ENCODE measurements around the gene NDUFS7.

NDUFS7 gene

DNA sequence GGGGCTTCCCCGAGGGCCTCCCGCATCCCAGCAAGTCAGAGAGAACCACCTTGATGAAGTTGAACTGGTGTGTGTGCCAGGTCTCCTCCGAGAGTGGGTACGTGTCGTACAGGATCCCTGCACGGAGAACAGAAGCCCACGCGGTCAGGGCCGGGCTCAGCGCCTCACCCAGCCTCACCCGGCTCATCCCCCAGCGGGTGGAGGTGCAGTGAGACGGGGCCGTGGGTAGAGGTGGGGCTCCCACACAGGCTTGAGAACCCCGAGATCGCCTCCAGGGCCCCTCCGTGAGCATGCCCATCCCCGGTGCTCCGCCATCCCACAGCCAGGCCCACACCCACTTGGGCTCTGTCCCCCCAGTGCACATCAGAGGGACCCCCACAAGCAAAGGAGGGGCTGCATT, 15.4 kb downstream of the NDUFS7 start:
- no peak overlapping the region for H3K4me3 ChIP-seq (ENCODE audit: low read depth, low read length)
- DNase-seq (ENCODE audit: low read depth), result no peak
- TF ChIP-seq, protein P1, sequence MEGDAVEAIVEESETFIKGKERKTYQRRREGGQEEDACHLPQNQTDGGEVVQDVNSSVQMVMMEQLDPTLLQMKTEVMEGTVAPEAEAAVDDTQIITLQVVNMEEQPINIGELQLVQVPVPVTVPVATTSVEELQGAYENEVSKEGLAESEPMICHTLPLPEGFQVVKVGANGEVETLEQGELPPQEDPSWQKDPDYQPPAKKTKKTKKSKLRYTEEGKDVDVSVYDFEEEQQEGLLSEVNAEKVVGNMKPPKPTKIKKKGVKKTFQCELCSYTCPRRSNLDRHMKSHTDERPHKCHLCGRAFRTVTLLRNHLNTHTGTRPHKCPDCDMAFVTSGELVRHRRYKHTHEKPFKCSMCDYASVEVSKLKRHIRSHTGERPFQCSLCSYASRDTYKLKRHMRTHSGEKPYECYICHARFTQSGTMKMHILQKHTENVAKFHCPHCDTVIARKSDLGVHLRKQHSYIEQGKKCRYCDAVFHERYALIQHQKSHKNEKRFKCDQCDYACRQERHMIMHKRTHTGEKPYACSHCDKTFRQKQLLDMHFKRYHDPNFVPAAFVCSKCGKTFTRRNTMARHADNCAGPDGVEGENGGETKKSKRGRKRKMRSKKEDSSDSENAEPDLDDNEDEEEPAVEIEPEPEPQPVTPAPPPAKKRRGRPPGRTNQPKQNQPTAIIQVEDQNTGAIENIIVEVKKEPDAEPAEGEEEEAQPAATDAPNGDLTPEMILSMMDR (IDR thresholded peaks at IDR 0.05; ENCODE audit: low read depth, low read length, missing control alignments), result no peak

DNA sequence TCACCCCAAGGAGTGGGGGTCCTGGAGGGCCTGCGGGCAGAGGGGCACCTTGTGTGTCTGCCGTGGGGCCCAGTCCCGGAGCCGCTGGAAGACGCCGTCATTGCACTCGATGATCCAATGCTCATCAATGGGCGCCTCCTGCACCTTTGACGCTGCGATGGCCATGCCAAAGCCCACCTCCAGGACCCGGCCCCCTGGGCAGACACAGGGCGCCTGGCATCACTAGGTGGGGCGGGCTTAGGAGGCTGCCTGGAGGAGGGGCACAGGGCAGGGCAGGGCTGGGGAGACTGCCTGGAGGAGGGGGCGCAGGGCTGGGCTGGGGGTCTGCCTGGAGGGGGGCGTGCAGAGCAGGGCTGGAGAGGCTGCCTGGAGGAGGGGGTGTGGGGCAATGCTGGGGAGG, 16.0 kb downstream of the NDUFS7 start:
- no peak overlapping the region for H3K4me3 ChIP-seq (ENCODE audit: low read depth, low read length)
- TF ChIP-seq, protein P1 (IDR thresholded peaks at IDR 0.05; ENCODE audit: low read depth, low read length, missing control alignments), result no peak
- no peak for DNase-seq (ENCODE audit: low read depth)

DNA sequence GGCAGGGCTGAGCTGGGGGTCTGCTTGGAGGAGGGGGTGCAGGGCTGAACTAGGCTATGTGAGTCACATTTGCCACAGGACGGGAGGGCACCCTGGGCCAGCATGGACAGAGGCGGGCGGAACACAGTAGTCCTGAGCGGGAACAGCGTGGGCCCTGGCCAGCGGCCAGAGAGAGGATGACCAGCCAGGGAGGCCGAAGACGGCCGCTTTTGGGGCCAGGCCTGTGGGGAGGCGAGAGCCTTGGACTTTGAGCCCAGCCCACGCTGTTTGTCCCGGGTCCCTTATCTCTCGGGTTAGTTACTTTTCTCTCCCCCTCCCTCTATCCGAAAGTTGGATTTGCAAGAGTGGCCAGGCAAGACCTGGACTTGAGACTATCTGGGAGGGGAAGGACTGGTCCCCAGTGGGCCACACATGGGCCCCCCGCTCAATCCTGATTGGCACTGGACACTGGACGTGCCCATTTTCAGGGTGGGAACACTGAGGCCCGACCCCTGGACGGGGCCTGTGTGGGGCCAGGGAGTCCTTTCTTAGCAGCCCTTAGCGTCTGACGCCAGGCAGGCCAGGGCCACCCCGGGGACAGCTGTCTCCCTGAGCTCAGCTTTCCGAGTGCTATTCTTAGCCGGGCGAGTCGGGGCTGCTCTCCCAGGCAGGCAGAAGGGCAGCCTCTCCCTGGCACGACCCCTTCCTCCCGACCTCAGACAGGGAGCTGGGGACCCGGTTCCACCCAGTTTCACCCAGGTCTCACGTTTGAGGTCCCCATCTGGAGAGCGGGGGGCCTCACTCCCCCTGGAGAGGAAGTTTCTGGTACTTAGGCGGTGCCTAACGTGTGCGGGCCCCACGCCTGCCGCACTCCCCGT, 16.8 kb downstream of the NDUFS7 start:
- peak overlapping the region; percentile 58 for H3K4me3 ChIP-seq (ENCODE audit: low read depth, low read length)
- no peak for DNase-seq (ENCODE audit: low read depth)
- TF ChIP-seq, protein P1 (IDR thresholded peaks at IDR 0.05; ENCODE audit: low read depth, low read length, missing control alignments), result no peak

DNA sequence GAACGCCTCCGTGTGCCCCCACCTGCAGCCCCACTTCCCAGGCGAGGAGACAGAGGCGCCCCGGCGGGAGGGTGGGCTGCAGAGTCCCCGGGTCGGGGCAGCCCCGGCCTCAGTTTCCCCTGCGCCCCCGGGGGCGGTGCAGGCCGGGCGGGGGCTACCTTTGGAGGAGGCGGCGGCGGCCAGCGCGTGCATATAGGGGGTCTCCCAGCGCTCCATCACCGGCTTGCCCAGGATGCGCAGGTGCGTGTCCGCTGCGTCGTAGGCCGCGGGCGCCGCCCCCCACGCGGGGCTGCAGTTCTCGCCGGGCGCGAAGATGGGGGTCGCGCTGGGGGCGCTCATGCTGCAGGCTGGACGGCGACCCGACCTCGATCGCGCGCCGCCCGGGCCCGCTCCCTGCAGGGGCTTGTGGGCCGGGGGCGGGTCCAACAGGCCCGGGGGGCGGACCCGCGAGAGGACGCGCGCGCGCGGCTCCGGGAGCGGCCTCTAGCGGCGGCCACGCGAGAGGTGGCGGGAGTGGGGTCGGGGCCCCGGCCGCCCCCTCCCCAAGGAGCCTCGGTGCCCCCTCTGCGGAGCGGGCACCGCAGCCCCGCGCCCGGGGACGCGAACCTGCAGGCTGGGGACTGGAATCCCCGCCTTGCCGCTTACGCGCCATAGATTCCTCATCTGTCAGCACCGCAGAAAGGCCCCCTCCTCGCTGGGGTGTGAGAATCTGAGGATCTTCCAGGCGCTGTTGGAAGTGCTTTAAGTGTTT, 17.6 kb downstream of the NDUFS7 start, which contains the start of gene GAMT:
TSS of gene GAMT (minus strand) at position 405 of the 751 bp plus-strand sequence. CDS start at position 339, 66 bp downstream.
- no peak for DNase-seq (ENCODE audit: low read depth)
- peak within 1 kb of the TSS; percentile 58 for H3K4me3 ChIP-seq (ENCODE audit: low read depth, low read length)
- TF ChIP-seq, protein P1 (IDR thresholded peaks at IDR 0.05; ENCODE audit: low read depth, low read length, missing control alignments), result peak; percentile 35

DNA sequence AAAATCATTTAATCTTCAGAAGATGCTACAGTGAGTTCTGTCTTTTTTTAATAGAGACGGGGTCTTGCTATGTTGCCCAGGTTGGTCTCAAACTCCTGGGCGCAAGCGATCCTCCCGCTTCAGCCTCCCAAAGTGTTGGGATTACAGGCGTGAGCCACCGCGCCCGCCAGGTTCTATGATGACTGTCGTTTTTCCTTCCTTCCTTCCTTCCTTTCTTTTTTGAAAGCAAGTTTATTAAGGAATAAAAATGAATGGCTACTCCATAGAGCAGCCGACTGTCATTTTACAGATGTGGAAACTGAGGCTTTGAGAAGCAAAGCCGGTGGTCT, 18.1 kb downstream of the NDUFS7 start:
- DNase-seq (ENCODE audit: low read depth), result no peak
- TF ChIP-seq, protein P1 (IDR thresholded peaks at IDR 0.05; ENCODE audit: low read depth, low read length, missing control alignments), result no peak
- H3K4me3 ChIP-seq (ENCODE audit: low read depth, low read length), result peak overlapping the region; percentile 58; the same call in 1 of the 2 replicates

DNA sequence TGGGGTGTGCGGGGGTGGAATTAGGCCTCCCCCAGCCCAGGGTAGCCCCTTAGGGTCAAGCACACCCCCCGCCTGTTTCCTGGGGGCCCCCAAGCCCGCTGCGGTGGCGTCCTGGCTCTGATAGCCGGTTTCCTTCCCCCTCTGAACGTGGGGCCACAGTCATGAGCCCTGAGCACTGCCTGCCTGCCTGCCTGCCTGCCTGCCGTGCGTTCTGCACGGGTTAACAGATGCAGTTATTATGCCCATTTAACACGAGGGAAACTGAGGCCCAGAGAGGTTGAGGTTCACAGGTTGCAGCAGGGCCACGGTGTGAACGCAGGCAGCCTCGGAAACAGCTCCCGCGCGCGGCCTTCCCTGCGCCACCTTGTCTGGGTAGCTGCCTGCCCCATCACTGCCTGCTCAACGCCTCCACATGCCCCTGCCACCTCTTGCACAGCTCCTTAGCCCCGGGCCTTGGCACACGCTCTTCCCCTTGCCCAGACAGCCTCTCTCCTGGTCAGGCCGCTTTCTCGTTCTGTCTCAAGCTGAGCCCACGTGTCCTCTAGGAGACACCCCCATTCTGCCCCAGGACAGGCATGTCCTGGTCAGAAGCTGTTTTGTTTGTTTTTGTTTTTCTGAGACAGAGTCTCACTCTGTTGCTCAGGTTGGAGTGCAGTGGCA, 18.8 kb downstream of the NDUFS7 start:
- DNase-seq (ENCODE audit: low read depth), result no peak
- H3K4me3 ChIP-seq (ENCODE audit: low read depth, low read length), result no peak overlapping the region

More for the DNA sequence above, 18.8 kb downstream of the NDUFS7 start:
- TF ChIP-seq, protein P1 (IDR thresholded peaks at IDR 0.05; ENCODE audit: low read depth, low read length, missing control alignments), result no peak

Measured in GM12864 (cell line).